ENCODE measurements around the gene TESK2.

The TESK2 gene

GRCh38 chr1:45332346-45332720 is 158.6 kb downstream of the TESK2 start:
- Histone ChIP-seq H3K36me3 (ENCODE audit: control insufficient read depth, insufficient read depth, low read length) (no peaks in the 10 kb centered on the region), H2BK5ac (ENCODE audit: low read length) (no peak overlapping the region)

GRCh38 chr1:45331436-45332345 is 159.3 kb downstream of the TESK2 start:
- Histone ChIP-seq H3K4me1 (ENCODE audit: control insufficient read depth, low read depth, low read length) (peaks cover 10% of the 10 kb centered on the region), H3K27ac (ENCODE audit: low read depth, low read length) (no peak overlapping the region), H3K9ac (ENCODE audit: low read length) (no peak overlapping the region), H3K4ac (ENCODE audit: low read depth, low read length) (no peak overlapping the region), H3K18ac (ENCODE audit: low read length) (no peak overlapping the region), H3K4me3 (ENCODE audit: low read length) (no peak overlapping the region), H2BK5ac (ENCODE audit: low read length) (no peak overlapping the region), H4K8ac (ENCODE audit: low read depth, low read length) (no peak overlapping the region), H3K79me1 (ENCODE audit: low read length) (peaks cover 4% of the 10 kb centered on the region), H3K23ac (ENCODE audit: low read length) (no peak overlapping the region), H2BK120ac (ENCODE audit: low read depth, low read length) (no peak overlapping the region), H4K5ac (ENCODE audit: low read length) (no peak overlapping the region), H2BK15ac (replicated peaks; ENCODE audit: low read depth) (no peak overlapping the region), H3K27me3 (ENCODE audit: insufficient read depth, low read length, poor library complexity) (no peaks in the 10 kb centered on the region), H3K56ac (ENCODE audit: low read length) (no peak overlapping the region), H3K36me3 (ENCODE audit: control insufficient read depth, insufficient read depth, low read length) (no peaks in the 10 kb centered on the region), H2AK5ac (ENCODE audit: low read length) (no peak overlapping the region), H3K4me2 (ENCODE audit: low read length) (no peak overlapping the region), H3K79me2 (ENCODE audit: control insufficient read depth, insufficient read depth, low read length) (peaks cover 17% of the 10 kb centered on the region)
- no peak for DNase-seq
- no CpG with 5 or more reads among the region's 18 CpGs for WGBS (ENCODE audit: extremely low coverage, insufficient coverage, low lambda C conversion rate)

More at GRCh38 chr1:45332346-45332720, 158.6 kb downstream of the TESK2 start:
- no peak overlapping the region for H4K5ac ChIP-seq (ENCODE audit: low read length)
- no peak overlapping the region for H3K18ac ChIP-seq (ENCODE audit: low read length)
- H2AK5ac ChIP-seq (ENCODE audit: low read length) = no peak overlapping the region
- H3K27ac ChIP-seq (ENCODE audit: low read depth, low read length) = no peak overlapping the region
- H3K27me3 ChIP-seq (ENCODE audit: insufficient read depth, low read length, poor library complexity) = no peaks in the 10 kb centered on the region
- H3K56ac ChIP-seq (ENCODE audit: low read length) = no peak overlapping the region
- no peak overlapping the region for H3K4ac ChIP-seq (ENCODE audit: low read depth, low read length)
- no peak overlapping the region for H4K8ac ChIP-seq (ENCODE audit: low read depth, low read length)
- peaks cover 10% of the 10 kb centered on the region for H3K4me1 ChIP-seq (ENCODE audit: control insufficient read depth, low read depth, low read length)
- H3K9ac ChIP-seq (ENCODE audit: low read length) = no peak overlapping the region
- no peak overlapping the region for H3K23ac ChIP-seq (ENCODE audit: low read length)
- H2BK120ac ChIP-seq (ENCODE audit: low read depth, low read length) = no peak overlapping the region
- no peak overlapping the region for H3K4me3 ChIP-seq (ENCODE audit: low read length)
- no peak overlapping the region for H2BK15ac ChIP-seq (replicated peaks; ENCODE audit: low read depth)
- H3K79me1 ChIP-seq (ENCODE audit: low read length) = peaks cover 2% of the 10 kb centered on the region
- no peak overlapping the region for H3K4me2 ChIP-seq (ENCODE audit: low read length)
- no CpG with 5 or more reads among the region's 10 CpGs for WGBS (ENCODE audit: extremely low coverage, insufficient coverage, low lambda C conversion rate)
- no peak for DNase-seq
- peaks cover 11% of the 10 kb centered on the region for H3K79me2 ChIP-seq (ENCODE audit: control insufficient read depth, insufficient read depth, low read length)

- DNase-seq = peak; percentile 98
- Histone ChIP-seq H3K56ac (ENCODE audit: low read length) (peak overlapping the region; percentile 71), H3K79me1 (ENCODE audit: low read length) (peaks cover 4% of the 10 kb centered on the region), H4K8ac (ENCODE audit: low read depth, low read length) (no peak overlapping the region), H4K5ac (ENCODE audit: low read length) (no peak overlapping the region), H3K4me3 (ENCODE audit: low read length) (no peak overlapping the region), H3K27ac (ENCODE audit: low read depth, low read length) (peak overlapping the region; percentile 89), H2BK120ac (ENCODE audit: low read depth, low read length) (peak overlapping the region; percentile 13), H3K4ac (ENCODE audit: low read depth, low read length) (no peak overlapping the region), H3K4me1 (ENCODE audit: control insufficient read depth, low read depth, low read length) (peaks cover 11% of the 10 kb centered on the region), H3K9ac (ENCODE audit: low read length) (peak overlapping the region; percentile 92), H2AK5ac (ENCODE audit: low read length) (peak overlapping the region; percentile 74), H2BK15ac (replicated peaks; ENCODE audit: low read depth) (no peak overlapping the region), H3K4me2 (ENCODE audit: low read length) (peak overlapping the region; percentile 52), H3K23ac (ENCODE audit: low read length) (no peak overlapping the region), H2BK5ac (ENCODE audit: low read length) (peak overlapping the region; percentile 76), H3K27me3 (ENCODE audit: insufficient read depth, low read length, poor library complexity) (no peaks in the 10 kb centered on the region), H3K79me2 (ENCODE audit: control insufficient read depth, insufficient read depth, low read length) (peaks cover 17% of the 10 kb centered on the region), H3K18ac (ENCODE audit: low read length) (peak overlapping the region; percentile 63), H3K36me3 (ENCODE audit: control insufficient read depth, insufficient read depth, low read length) (no peaks in the 10 kb centered on the region)
- WGBS (ENCODE audit: extremely low coverage, insufficient coverage, low lambda C conversion rate) = no CpG with 5 or more reads among the region's 4 CpGs
Observed at GRCh38 chr1:45329445-45329844, 161.5 kb downstream of the TESK2 start.

GRCh38 chr1:45328680-45329079 is 162.3 kb downstream of the TESK2 start:
- no peak overlapping the region for H3K23ac ChIP-seq (ENCODE audit: low read length)
- H4K5ac ChIP-seq (ENCODE audit: low read length) = no peak overlapping the region
- no CpG with 5 or more reads among the region's 5 CpGs for WGBS (ENCODE audit: extremely low coverage, insufficient coverage, low lambda C conversion rate)
- peak overlapping the region; percentile 52 for H3K4me2 ChIP-seq (ENCODE audit: low read length)
- no peak overlapping the region for H4K8ac ChIP-seq (ENCODE audit: low read depth, low read length)
- peaks cover 17% of the 10 kb centered on the region for H3K79me2 ChIP-seq (ENCODE audit: control insufficient read depth, insufficient read depth, low read length)
- H3K27me3 ChIP-seq (ENCODE audit: insufficient read depth, low read length, poor library complexity) = no peaks in the 10 kb centered on the region
- H3K4me1 ChIP-seq (ENCODE audit: control insufficient read depth, low read depth, low read length) = peaks cover 11% of the 10 kb centered on the region
- no peaks in the 10 kb centered on the region for H3K36me3 ChIP-seq (ENCODE audit: control insufficient read depth, insufficient read depth, low read length)
- H2AK5ac ChIP-seq (ENCODE audit: low read length) = peak overlapping the region; percentile 83
- peak overlapping the region; percentile 89 for H3K27ac ChIP-seq (ENCODE audit: low read depth, low read length)
- H3K18ac ChIP-seq (ENCODE audit: low read length) = peak overlapping the region; percentile 63
- H3K9ac ChIP-seq (ENCODE audit: low read length) = peak overlapping the region; percentile 92
- peak overlapping the region; percentile 8 for H3K4me3 ChIP-seq (ENCODE audit: low read length)
- no peak overlapping the region for H2BK120ac ChIP-seq (ENCODE audit: low read depth, low read length)
- DNase-seq = peak; percentile 67
- H2BK15ac ChIP-seq (replicated peaks; ENCODE audit: low read depth) = no peak overlapping the region
- peaks cover 4% of the 10 kb centered on the region for H3K79me1 ChIP-seq (ENCODE audit: low read length)
- H3K56ac ChIP-seq (ENCODE audit: low read length) = peak overlapping the region; percentile 71
- peak overlapping the region; percentile 2 for H2BK5ac ChIP-seq (ENCODE audit: low read length)
- H3K4ac ChIP-seq (ENCODE audit: low read depth, low read length) = peak overlapping the region; percentile 57

- no peak overlapping the region for H2BK120ac ChIP-seq (ENCODE audit: low read depth, low read length)
- WGBS (ENCODE audit: extremely low coverage, insufficient coverage, low lambda C conversion rate) = no CpG with 5 or more reads among the region's 19 CpGs
- H3K9ac ChIP-seq (ENCODE audit: low read length) = peak overlapping the region; percentile 92
- H3K4me1 ChIP-seq (ENCODE audit: control insufficient read depth, low read depth, low read length) = peaks cover 11% of the 10 kb centered on the region
- H2AK5ac ChIP-seq (ENCODE audit: low read length) = peak overlapping the region; percentile 64
- H3K18ac ChIP-seq (ENCODE audit: low read length) = peak overlapping the region; percentile 77
- peak overlapping the region; percentile 72 for H2BK5ac ChIP-seq (ENCODE audit: low read length)
- peak; percentile 70 for DNase-seq
- H3K56ac ChIP-seq (ENCODE audit: low read length) = peak overlapping the region; percentile 98
- peak overlapping the region; percentile 84 for H3K4me3 ChIP-seq (ENCODE audit: low read length)
- no peak overlapping the region for H4K5ac ChIP-seq (ENCODE audit: low read length)
- H2BK15ac ChIP-seq (replicated peaks; ENCODE audit: low read depth) = no peak overlapping the region
- H3K27ac ChIP-seq (ENCODE audit: low read depth, low read length) = peak overlapping the region; percentile 72
- peaks cover 4% of the 10 kb centered on the region for H3K79me1 ChIP-seq (ENCODE audit: low read length)
- peak overlapping the region; percentile 65 for H3K4me2 ChIP-seq (ENCODE audit: low read length)
- no peaks in the 10 kb centered on the region for H3K27me3 ChIP-seq (ENCODE audit: insufficient read depth, low read length, poor library complexity)
- no peaks in the 10 kb centered on the region for H3K36me3 ChIP-seq (ENCODE audit: control insufficient read depth, insufficient read depth, low read length)
- H3K4ac ChIP-seq (ENCODE audit: low read depth, low read length) = peak overlapping the region; percentile 29
- peaks cover 17% of the 10 kb centered on the region for H3K79me2 ChIP-seq (ENCODE audit: control insufficient read depth, insufficient read depth, low read length)
- H4K8ac ChIP-seq (ENCODE audit: low read depth, low read length) = no peak overlapping the region
- peak overlapping the region; percentile 100 for H3K23ac ChIP-seq (ENCODE audit: low read length)
Observed at GRCh38 chr1:45327644-45328515, 163.1 kb downstream of the TESK2 start.
